Ovary (tissue), 3 donors: Measurements from ENCODE around the gene POLR3K.
"Not testable (repeated sequence)": the region's sequence is repeated elsewhere in the genome, so short reads cannot be mapped to it uniquely, and the experiment has no call there.

Experiments used
- CTCF ChIP-seq, 3 donors: fragments of 450-650 bp in 2 of 3; fragments of 200-600 bp in 1 of 3; IDR thresholded peaks; one replicate each; pipeline versions ENCODE4 v1.5.1 to v1.8.0; 2016 to 2022; ENCODE audit warnings: antibody characterized with exemption in 3 of 3, mild to moderate bottlenecking in 1 of 3
- POLR2A ChIP-seq: fragments of 450-650 bp; IDR thresholded peaks from one replicate; pipeline ENCODE4 v1.6.1; 2017; ENCODE audit warnings: antibody characterized with exemption, mild to moderate bottlenecking, moderate library complexity
- donor health status: DM: no; HTN: no; CAD: no.

DNA sequence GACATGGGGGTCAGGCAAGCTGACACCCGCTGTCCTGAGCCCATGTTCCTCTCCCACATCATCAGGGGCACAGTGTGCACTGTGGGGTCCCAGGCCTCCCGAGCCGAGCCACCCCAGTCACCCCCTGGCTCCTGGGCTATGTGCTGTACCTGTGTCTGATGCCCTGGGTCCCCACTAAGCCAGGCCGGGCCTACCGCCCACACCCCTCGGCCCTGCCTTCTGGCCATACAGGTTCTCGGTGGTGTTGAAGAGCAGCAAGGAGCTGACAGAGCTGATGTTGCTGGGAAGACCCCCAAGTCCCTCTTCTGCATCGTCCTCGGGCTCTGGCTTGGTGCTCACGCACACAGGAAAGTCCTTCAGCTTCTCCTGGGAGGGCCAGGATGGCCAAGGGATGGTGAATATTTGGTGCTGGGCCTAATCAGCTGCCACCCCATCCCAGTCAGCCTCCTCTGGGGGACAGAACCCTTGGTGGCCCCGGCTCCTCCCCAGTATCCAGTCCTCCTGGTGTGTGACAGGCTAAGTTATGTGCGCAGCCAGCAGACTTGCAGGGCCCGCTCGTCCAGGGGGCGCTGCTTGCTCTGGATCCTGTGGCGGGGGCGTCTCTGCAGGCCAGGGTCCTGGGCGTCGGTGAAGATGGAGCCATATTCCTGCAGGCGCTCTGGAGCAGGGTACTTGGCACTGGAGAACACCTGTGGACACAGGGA lies 36.2 kb downstream of the POLR3K start:
- not testable (repeated sequence) for TF ChIP-seq CTCF (IDR thresholded peaks at IDR 0.05); POLR2A
